Nucleus accumbens (tissue), 56 donors: Measurements from ENCODE around the gene NSD2.
"Not testable (repeated sequence)": the region's sequence is repeated elsewhere in the genome, so short reads cannot be mapped to it uniquely, and the experiment has no call there.

Experiments used
- DNase-seq, 56 donors: peaks; one replicate each; lab custom pipeline; 2025; lab: John Stamatoyannopoulos, UW

Gene NSD2

DNA sequence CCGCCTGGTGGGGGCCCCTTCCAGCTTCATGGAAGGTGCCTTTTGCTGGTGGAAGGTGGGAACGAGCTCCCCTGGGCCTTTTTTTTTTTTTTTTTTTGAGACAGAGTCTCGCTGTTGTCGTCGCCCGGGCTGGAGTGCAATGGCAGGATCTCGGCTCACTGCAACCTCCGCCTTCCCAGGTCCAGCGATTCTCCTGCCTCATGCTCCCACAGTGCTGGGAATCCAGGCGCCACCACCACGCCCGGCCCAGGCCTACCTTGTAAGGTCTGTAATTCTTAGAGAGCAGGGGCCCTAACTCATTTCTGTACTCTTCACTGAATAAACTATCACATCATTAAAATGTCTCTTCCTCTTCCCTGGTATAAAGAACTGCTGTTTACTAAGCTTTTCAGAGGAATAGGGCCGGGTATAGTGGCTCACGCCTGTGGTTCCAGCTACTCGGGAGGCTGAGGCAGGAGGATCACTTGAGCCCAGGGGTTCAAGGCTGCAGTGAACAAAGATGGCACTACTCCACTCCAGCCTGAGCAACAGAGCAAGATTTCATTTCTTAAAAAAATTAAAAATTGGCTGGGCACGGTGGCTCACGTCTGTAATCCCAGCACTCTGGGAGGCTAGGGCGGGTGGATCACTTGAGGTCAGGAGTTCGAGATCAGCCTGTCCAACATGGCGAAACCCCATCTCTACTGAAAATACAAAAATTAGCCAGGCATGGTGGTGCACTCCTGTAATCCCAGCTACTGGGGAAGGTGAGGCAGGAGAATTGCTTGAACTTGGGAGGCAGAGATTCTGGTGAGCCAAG lies 122.7 kb downstream of the NSD2 start:
- not testable (repeated sequence) for DNase-seq

GRCh38 chr4:1994938-1995337 lies 123.7 kb downstream of the NSD2 start:
- DNase-seq, result no peak

- no peak for DNase-seq
These were observed 125.8 kb downstream of the NSD2 start for GRCh38 chr4:1996866-1997611.

DNA sequence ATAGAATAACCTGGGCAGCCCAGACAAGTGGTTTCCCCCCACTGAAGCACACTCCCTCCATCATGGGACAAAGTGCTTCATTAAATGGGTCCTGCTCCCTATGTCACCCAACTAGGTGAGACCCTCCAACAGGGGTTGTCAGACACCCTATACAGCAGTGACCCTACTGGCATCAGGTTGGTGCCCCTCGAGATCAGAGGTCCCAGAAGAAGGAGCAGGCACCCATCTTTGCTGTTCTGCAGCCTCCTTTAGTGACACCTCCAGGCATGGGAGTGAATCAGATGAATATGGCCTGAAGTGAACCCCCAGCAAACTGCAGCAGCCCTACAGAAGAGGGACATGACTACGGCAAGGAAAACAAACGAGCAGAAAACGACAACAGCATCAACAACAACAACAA lies 126.5 kb downstream of the NSD2 start:
- no peak for DNase-seq

DNA sequence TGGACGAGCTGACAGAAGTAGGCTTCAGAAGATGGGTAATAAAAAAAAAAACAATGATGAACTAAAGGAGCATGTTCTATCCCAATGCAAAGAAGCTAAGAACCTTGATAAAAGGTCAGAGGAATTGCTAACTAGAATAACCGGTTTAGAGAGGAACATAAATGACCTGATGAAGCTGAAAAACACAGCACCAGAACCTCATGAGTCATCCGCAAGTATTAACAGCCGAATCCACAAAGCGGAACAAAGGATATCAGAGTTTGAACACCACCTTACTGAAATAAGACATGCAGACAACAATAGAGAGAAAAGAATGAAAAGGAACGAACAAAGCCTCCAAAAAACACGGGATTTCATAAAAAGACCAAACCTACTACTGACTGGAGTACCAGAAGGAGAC lies 127.1 kb downstream of the NSD2 start:
- no peak for DNase-seq

DNA sequence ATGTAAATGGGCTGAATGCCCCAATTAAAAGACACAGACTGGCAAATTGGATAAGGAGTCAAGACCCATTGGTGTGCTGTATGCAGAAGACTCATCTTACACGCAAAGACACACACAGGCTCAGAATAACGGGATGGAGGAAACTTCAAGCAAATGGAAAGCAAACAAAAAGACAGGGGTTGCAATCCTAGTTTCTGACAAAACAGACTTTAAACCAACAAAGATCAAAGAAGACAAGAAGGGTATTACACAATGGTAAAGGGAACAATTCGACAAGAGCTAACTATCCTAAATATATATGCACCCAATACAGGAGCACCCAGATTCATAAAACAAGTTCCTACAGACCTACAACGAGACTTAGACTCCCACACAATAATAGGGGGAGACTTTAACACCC lies 128.1 kb downstream of the NSD2 start:
- not testable (repeated sequence) for DNase-seq

- DNase-seq, result not testable (repeated sequence)
These were observed 132.2 kb downstream of the NSD2 start for GRCh38 chr4:2003361-2003760.

DNA sequence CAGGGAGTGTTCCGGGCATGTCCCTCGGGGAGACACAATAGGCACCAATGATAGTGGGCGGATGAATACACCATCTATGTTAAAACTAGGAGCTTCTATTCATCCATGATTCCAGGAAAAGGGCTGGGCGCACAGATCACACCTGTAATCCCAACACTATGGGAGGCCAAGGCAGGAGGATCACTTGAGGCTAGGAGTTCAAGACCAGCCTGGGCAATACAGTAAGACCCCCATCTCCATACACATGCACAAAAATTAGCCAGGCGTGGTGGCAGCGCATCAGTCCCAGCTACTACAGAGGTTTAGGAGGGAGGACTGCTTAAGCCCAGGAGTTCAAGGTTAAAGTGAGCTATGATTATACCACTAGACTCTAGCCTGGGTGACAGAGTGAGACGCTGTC lies 135.2 kb downstream of the NSD2 start:
- DNase-seq, result no peak

DNA sequence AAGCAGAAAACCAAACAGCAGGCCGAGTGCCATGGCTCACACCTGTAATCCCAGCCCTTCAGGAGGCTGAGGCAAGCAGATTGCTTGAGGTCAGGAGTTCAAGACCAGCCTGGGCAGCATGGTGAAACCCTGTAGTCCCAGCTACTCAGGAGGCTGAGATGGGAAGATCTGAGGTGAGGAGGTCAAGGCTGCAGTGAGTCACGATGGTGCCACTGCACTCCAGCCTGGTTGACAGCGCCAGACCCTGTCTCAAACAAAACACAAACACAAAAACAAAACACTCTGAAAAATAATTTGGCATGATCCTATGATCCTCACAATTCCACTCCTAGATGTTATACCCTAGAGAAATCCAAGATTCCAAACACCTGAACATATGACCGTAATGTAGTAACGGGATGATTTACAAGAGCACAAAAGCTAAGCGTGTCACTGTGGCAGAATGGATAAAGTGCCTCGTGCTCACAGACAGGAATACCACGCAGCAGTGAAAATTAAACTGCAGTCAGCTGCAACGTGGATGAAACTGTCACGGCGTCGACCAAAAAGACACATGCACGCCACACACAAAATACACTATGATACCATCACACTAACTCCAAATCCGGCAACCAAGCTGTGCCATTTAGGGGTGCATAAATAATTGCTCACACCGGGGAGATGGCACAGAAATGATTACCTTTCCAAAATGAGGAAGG lies 135.9 kb downstream of the NSD2 start:
- DNase-seq, result no peak

- DNase-seq, result peak in 1 of 56 donors; percentile 22
These were observed 136.8 kb downstream of the NSD2 start for GRCh38 chr4:2007804-2008670.

DNA sequence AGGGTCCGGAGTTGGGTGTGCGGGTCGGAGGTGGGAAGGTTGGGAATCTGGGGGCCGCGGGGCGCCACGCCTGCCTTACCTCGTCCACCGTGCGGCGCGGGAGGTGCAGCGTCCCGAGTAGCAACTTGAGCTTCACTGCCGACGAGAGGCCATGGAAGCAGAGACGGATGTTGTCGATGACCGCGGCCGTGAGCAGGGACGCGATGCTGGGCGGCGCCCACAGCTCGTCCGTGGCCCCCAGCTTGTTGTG lies 137.4 kb downstream of the NSD2 start:
- DNase-seq, result no peak

DNA sequence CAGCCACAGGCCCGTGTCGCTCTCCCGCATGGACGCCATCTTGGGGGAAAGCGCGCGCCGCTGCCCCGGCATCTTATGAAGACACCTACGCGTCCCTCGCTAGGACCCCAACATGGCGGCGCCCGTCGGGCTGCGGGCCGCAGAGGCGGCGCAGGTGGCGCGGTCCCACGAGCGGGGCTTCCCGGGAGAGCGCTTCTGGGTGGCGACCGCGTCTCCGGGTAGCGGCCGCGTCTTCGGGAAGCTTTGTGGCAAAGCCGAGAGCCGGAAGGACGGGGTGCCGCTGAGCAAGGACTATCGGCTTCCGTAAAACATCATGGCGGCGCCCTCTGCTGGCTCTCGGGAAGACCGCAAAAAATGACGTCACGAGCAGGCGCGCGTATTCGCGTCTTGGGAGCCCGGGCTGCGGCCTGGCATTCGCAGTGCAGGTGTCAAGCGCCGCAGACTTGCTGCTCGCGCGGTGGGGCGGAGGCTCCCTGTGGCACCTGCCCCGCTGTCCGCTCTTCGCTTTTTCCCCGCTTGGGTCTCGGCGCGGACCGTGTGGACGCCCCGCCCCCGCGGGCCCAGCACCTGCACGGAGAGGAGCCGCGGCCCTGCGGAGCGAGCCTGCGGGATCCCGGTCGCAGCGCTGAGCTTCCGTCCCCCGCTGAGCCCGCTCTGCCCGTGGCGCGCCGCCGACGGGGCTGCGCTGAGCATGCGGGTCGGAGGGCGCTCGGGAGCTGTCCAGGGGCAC lies 137.9 kb downstream of the NSD2 start, which contains the start of gene NELFA:
Gene NELFA, minus strand, starts transcription at position 54 of the 730 bp plus-strand sequence. Its CDS starts 15 bp downstream, at position 39.
- DNase-seq, result peak; percentile 45 to 99 (median 94)

DNA sequence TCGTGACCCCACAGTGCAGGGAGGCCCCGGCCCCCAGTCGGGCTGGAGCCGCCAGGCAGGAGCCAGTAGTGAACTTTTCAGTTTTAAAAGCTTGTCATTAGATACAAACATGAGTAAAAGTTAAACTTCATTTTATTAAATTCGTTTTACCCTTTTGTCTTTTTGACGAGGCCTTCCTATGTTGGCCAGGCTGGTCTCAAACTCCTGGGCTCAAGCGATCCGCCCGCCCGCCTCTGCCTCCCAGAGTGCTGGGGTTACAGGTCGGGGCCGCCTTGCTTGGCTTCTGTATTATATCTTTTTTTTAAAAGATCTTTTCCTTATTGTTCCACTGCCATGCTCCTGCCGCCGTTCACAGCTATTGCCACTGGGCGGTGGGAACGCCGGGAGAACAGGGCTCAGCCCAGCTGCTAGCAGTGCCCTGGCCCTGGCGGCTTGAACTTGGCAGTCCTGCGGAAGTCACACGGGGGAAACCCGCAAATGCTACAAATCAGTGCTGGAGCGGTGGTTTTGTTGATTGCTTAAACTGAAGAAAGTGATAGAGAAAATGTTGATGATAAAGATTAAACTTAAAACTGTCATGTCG lies 138.5 kb downstream of the NSD2 start:
- peak in 40 of 56 donors; percentile 14 to 71 (median 46) for DNase-seq

DNA sequence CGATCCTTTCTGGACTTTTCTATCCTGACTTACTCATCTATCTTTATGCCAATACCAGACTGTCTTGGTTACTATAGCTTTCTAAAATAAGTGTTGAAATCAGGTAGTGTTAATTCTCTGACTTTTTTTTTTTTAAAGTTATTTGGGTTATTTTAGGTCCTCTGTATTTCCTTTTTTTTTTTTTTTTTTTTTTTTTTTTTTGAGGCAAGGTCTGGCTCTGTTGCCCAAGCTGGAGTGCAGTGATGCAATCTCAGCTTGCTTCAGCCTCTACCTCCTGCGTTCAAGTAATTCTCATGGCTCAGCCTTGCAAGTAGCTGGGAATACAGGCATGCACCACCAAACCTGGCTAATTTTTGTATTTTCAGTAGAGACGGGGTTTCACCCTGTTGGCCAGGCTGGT lies 140.4 kb downstream of the NSD2 start:
- no peak for DNase-seq

GRCh38 chr4:2015008-2015407 lies 143.8 kb downstream of the NSD2 start:
- DNase-seq, result no peak

DNA sequence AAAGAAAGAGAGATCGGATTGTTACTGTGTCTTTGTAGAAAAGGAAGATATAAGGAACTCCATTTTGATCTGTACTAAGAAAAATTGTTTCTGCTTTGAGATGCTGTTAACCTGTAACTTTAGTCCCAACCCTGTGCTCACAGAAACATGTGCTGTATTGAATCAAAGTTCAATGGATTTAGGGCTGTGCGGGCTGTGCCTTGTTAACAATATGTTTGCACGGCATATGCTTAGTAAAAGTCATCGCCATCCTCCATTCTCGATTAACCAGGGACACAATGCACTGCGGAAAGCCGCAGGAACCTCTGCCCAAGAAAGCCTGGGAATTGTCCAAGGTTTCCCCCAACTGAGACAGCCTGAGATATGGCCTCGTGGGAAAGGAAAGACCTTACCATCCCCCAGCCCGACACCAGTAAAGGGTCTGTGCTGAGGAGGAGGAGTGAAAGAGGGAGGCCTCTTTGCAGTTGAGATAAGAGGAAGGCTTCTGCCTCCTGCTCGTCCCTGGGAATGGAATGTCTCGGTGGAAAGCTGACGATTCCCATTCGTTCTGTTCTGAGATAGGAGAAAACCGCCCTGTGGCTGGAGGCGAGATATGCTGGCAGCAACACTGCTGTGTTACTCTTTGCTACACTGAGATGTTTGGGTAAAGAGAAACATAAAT lies 150.3 kb downstream of the NSD2 start:
- not testable (repeated sequence) for DNase-seq

- DNase-seq, result no peak
These were observed 153.5 kb downstream of the NSD2 start for GRCh38 chr4:2024683-2025082.

DNA sequence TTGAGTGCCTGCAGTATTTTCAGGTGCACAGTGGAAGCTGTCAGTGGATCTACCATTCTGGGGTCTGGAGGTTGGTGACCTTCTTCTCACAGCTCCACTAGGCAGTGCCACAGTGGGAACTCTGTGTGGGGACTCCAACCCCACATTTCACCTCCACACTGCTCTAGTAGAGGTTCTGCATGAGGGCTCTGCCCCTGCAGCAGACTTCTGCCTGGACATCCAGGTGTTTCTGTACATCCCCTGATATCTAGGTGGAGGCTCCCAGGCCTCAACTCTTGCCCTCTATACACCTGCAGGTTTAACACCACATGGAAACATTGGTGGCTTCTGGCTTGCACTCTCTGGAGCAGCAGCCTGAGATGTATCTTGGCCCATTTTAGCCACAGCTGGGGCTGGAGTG lies 154.6 kb downstream of the NSD2 start:
- no peak for DNase-seq

GRCh38 chr4:2027120-2027519 lies 155.9 kb downstream of the NSD2 start:
- not testable (repeated sequence) for DNase-seq
